Measurements from ENCODE around the gene RAB21.

Gene RAB21

GRCh38 chr12:71754461-71755145, at the start of gene RAB21:
Gene RAB21, plus strand, starts transcription at chr12:71754863. Its CDS starts 267 bp downstream, at chr12:71755130.
- TF ChIP-seq CTCF (IDR thresholded peaks at IDR 0.05) (peak; percentile 45), ZFX (IDR thresholded peaks at IDR 0.05; ENCODE audit: borderline replicate concordance) (no peak)
- peak within 1 kb of the TSS; percentile 86 for H3K27ac ChIP-seq

DNA sequence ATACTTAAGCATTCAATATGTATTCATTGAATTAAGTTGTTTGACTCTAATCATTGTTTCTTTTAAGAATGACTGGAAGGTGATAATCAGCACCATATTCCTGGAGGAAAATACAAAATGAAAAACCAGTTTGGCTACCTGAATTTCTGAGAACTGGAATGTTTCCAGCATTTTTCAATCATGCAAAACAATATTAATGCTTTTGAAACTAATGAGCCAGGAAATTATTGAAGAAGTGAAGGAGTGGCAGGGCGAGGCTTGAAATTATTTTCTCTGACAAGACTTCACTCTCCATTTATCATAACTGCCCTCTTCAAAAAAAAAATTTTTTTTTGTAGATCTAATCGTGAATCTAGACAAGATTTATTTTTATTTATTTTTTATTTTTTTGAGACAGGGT, 49.7 kb upstream of the RAB21 start:
- TF ChIP-seq ZFX (IDR thresholded peaks at IDR 0.05; ENCODE audit: borderline replicate concordance) (no peak), CTCF (IDR thresholded peaks at IDR 0.05) (no peak)
- no peak overlapping the region for H3K27ac ChIP-seq

DNA sequence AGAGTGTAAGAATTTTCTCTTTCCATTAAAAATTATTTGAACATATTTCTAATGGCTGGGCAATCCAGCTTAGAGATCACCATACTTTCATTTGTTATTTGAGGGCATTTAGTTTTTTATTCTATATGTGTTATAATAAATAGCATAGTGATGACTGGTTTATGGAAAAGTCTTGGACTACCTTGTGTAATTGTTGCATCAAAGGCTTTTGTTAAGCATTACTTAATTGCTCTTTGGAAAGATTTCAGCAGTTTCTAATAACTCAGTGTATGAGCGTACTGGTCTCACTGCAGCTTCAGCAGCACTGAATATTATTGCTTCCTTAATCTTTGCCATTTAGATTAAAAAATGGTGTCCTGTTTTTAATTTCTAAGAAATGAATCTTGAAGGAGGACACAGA, 46.0 kb upstream of the RAB21 start:
- H3K27ac ChIP-seq, result no peak overlapping the region

GRCh38 chr12:71710276-71711125, 44.2 kb upstream of the RAB21 start:
- H3K27ac ChIP-seq, result no peak overlapping the region
- TF ChIP-seq CTCF (IDR thresholded peaks at IDR 0.05) (no peak), ZFX (IDR thresholded peaks at IDR 0.05; ENCODE audit: borderline replicate concordance) (no peak)

More for the DNA sequence above, 46.0 kb upstream of the RAB21 start:
- TF ChIP-seq CTCF (IDR thresholded peaks at IDR 0.05) (no peak), ZFX (IDR thresholded peaks at IDR 0.05; ENCODE audit: borderline replicate concordance) (no peak)

GRCh38 chr12:71718611-71719010, 36.1 kb upstream of the RAB21 start:
- TF ChIP-seq CTCF (IDR thresholded peaks at IDR 0.05) (no peak), ZFX (IDR thresholded peaks at IDR 0.05; ENCODE audit: borderline replicate concordance) (no peak)
- H3K27ac ChIP-seq, result no peak overlapping the region

- no peak overlapping the region for H3K27ac ChIP-seq
- TF ChIP-seq CTCF (IDR thresholded peaks at IDR 0.05) (no peak), ZFX (IDR thresholded peaks at IDR 0.05; ENCODE audit: borderline replicate concordance) (no peak)
These were observed 34.9 kb upstream of the RAB21 start for GRCh38 chr12:71719647-71720370.

All from 22Rv1 (cell line).